ENCODE data around the gene INTS13.
"Not testable (repeated sequence)": the region's sequence is repeated elsewhere in the genome, so short reads cannot be mapped to it uniquely, and the experiment has no call there.

Gene INTS13

DNA sequence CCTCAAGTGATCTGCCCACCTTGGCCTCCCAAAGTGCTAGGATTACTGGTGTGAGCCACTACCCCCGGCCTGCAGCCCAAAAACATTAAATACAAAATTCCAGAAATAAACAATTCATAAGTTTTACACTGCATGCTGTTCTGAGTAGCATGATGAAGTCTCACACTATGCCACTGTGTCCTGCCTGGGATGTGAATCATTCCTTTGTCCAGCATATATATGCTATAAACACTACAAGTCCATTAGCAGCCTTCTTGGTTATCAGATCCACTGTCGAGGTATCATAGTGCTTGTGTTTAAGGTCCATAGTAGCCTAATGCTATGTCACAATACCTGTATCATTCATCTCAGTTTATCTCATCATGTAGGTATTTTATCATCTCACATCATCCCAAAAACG, 15.9 kb downstream of the INTS13 start:
- no peak overlapping the region for H3K9ac ChIP-seq (ENCODE audit: low read length)
- H3K27ac ChIP-seq (ENCODE audit: low read depth, low read length) = no peak overlapping the region
- no peaks in the 10 kb centered on the region for H3K4me1 ChIP-seq (ENCODE audit: control insufficient read depth, insufficient read depth, low read length)
- H3K36me3 ChIP-seq (ENCODE audit: control insufficient read depth, insufficient read depth, low read length) = peaks cover 7% of the 10 kb centered on the region
- H3K4me3 ChIP-seq (ENCODE audit: low read length) = no peak overlapping the region
- no peaks in the 10 kb centered on the region for H3K27me3 ChIP-seq (ENCODE audit: control insufficient read depth, insufficient read depth, low read length)

DNA sequence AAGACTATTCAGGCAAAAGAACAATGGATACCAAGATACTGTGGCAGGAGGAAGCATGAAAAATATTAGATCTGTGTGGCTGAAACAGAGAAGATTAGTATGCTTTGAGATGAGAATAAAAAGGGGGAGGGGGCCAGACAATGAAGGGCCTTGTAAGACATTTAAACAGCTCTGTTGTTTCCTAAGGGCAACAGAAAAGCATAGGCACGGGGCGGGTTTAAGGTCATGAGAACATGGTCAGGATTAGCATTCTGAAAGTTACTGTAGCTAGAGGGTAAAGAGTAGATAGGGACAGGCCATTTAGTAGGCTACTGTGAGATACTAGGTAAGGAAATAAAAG, 18.6 kb downstream of the INTS13 start:
- H3K27ac ChIP-seq (ENCODE audit: low read depth, low read length) = no peak overlapping the region

DNA sequence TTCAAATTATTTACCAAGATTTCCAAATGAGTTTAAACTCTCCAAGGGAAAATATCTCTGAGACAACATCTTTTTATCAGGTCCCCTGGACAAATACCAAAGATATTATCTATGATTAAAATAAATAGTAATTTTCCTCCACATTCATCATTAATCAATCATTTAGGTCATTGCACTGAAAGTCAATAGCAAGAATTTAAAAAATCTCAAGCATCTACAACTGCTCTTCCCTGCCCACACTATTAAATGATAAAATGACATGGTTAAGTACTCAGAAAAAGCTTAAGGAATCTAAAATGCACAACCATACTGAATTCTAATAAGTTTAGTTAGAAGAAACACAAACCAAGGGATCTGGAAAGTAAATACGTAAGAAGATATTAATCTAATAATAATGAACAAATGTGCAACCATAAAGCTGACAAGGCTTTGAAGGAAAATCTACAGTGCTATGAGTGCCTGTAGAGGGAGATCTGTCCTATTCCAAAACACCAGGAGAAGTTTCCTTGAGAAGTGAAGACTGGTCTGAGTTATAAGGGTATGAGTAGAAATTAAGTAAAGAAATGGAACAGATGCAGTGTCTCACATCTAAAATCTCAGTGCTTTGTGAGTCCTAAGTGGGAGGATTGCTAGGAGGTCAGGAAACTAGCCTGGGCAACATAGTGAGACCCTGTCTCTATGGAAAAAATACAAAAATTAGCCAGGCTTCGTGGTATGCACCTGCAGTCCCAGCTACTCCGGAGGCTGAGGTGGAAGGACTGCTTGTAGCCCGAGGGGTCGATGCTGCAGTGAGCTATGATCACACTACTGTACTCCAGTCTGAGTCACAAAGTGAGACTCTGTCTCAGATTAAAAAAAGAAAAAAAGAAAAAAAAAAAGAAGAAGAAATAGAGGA, 19.2 kb downstream of the INTS13 start:
- Histone ChIP-seq H3K36me3 (ENCODE audit: control insufficient read depth, insufficient read depth, low read length) (peaks cover 4% of the 10 kb centered on the region), H3K27me3 (ENCODE audit: control insufficient read depth, insufficient read depth, low read length) (no peaks in the 10 kb centered on the region), H3K9ac (ENCODE audit: low read length) (no peak overlapping the region), H3K4me3 (ENCODE audit: low read length) (no peak overlapping the region), H3K27ac (ENCODE audit: low read depth, low read length) (no peak overlapping the region), H3K4me1 (ENCODE audit: control insufficient read depth, insufficient read depth, low read length) (no peaks in the 10 kb centered on the region)

More for the DNA sequence above, 18.6 kb downstream of the INTS13 start:
- Histone ChIP-seq H3K27me3 (ENCODE audit: control insufficient read depth, insufficient read depth, low read length) (no peaks in the 10 kb centered on the region), H3K36me3 (ENCODE audit: control insufficient read depth, insufficient read depth, low read length) (peaks cover 4% of the 10 kb centered on the region), H3K9ac (ENCODE audit: low read length) (no peak overlapping the region), H3K4me3 (ENCODE audit: low read length) (no peak overlapping the region), H3K4me1 (ENCODE audit: control insufficient read depth, insufficient read depth, low read length) (no peaks in the 10 kb centered on the region)

DNA sequence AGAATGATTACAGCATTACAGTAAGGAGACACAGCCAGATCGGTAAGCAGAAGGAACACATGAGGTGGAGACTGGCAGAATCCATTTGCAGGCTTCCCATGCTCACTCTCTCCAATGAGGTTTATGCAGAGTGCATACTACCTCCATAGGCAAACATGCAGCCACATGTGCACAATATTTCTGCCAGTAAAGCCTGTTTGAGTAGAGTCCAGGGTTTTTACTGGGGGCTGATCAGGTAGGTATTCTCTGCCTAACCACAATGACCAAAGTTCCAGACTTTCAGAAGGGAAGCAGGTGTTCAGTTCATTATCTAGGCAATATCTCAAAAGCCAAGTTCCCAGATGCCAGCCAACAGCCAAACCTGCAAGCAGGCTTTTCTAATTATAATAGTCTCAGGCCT, 31.1 kb downstream of the INTS13 start:
- Histone ChIP-seq H3K36me3 (ENCODE audit: control insufficient read depth, insufficient read depth, low read length) (peaks cover 3% of the 10 kb centered on the region), H3K4me1 (ENCODE audit: control insufficient read depth, insufficient read depth, low read length) (no peaks in the 10 kb centered on the region), H3K27me3 (ENCODE audit: control insufficient read depth, insufficient read depth, low read length) (no peaks in the 10 kb centered on the region), H3K4me3 (ENCODE audit: low read length) (no peak overlapping the region), H3K27ac (ENCODE audit: low read depth, low read length) (no peak overlapping the region), H3K9ac (ENCODE audit: low read length) (no peak overlapping the region)

DNA sequence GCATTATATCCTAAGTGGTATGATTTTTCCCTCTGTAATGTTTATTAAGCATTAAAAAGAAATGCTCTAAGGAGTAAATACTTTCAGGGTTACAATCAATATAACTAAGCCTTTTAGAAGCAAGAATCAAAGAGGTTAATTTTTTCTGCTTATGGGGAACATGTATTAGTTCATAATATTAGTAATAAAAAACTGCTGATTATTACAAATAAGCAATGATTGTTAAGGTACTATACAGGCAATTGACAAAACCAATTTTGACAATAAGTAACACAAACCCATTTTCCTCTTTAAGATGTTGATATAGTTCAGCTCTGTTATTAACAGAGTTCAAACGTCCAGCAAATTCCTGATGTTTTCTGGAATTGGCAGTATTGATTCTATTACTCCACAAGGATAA, 31.8 kb downstream of the INTS13 start:
- Histone ChIP-seq H3K4me3 (ENCODE audit: low read length) (no peak overlapping the region), H3K27me3 (ENCODE audit: control insufficient read depth, insufficient read depth, low read length) (no peaks in the 10 kb centered on the region), H3K4me1 (ENCODE audit: control insufficient read depth, insufficient read depth, low read length) (no peaks in the 10 kb centered on the region), H3K36me3 (ENCODE audit: control insufficient read depth, insufficient read depth, low read length) (peaks cover 3% of the 10 kb centered on the region), H3K27ac (ENCODE audit: low read depth, low read length) (no peak overlapping the region), H3K9ac (ENCODE audit: low read length) (no peak overlapping the region)

DNA sequence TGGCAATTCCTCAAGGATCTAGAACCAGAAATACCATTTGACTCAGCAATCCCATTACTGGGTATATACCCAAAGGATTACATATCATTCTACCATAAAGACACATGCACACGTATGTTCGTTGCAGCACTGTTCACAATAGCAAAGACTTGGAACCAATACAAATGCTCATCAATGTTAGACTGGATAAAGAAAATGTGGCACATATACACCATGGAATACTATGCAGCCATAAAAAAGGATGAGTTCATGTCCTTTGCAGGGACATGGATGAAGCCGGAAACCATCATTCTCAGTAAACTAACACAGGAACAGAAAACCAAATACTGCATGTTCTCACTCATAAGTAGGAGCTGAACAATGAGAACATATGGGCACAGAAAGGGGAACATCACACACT, 34.4 kb downstream of the INTS13 start:
- not testable (repeated sequence) for H3K9ac ChIP-seq (ENCODE audit: low read length); H3K4me3 ChIP-seq (ENCODE audit: low read length); H3K27me3 ChIP-seq (ENCODE audit: control insufficient read depth, insufficient read depth, low read length); H3K27ac ChIP-seq (ENCODE audit: low read depth, low read length); H3K4me1 ChIP-seq (ENCODE audit: control insufficient read depth, insufficient read depth, low read length); H3K36me3 ChIP-seq (ENCODE audit: control insufficient read depth, insufficient read depth, low read length)

DNA sequence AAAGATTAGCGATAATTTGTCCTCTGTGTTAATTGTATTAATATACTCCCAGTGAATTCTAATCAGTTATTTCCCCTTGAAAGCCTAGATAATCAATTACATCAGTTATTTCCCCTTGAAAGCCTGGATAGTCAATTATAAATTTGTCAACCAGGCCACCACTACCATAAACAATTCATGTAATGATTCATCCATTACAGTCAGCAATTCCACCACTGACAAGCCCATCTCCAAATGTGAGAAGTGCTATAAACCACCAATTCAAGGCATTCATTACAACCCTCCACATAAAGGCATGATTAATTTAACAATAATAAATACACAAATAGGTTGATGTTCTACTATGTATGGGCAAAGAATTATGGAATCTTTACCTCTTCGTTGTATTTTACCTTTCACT, 40.9 kb downstream of the INTS13 start:
- H3K4me3 ChIP-seq (ENCODE audit: low read length) = no peak overlapping the region
- no peaks in the 10 kb centered on the region for H3K27me3 ChIP-seq (ENCODE audit: control insufficient read depth, insufficient read depth, low read length)
- no peaks in the 10 kb centered on the region for H3K4me1 ChIP-seq (ENCODE audit: control insufficient read depth, insufficient read depth, low read length)
- H3K27ac ChIP-seq (ENCODE audit: low read depth, low read length) = no peak overlapping the region
- H3K36me3 ChIP-seq (ENCODE audit: control insufficient read depth, insufficient read depth, low read length) = no peaks in the 10 kb centered on the region
- no peak overlapping the region for H3K9ac ChIP-seq (ENCODE audit: low read length)

DNA sequence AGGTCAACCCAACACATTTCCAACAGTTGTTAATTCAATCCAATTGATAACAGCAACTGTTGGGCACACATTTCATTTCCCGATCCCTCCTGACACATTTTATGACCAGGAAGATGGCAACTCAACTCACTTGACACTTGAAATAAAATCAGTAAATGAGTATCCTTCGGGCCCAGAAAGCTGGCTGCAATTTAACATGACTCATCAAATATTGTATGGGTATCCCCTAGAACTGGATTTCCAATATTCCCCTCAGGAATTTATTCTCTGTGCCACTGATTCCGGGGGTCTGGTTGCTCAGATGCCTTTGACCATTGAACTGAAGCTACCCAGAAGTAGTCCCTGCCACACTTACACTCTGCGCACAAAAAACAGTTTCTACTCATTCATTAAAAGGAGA, 42.1 kb downstream of the INTS13 start:
- no peak overlapping the region for H3K4me3 ChIP-seq (ENCODE audit: low read length)
- no peaks in the 10 kb centered on the region for H3K4me1 ChIP-seq (ENCODE audit: control insufficient read depth, insufficient read depth, low read length)
- no peaks in the 10 kb centered on the region for H3K27me3 ChIP-seq (ENCODE audit: control insufficient read depth, insufficient read depth, low read length)
- no peaks in the 10 kb centered on the region for H3K36me3 ChIP-seq (ENCODE audit: control insufficient read depth, insufficient read depth, low read length)
- H3K27ac ChIP-seq (ENCODE audit: low read depth, low read length) = no peak overlapping the region
- H3K9ac ChIP-seq (ENCODE audit: low read length) = no peak overlapping the region

DNA sequence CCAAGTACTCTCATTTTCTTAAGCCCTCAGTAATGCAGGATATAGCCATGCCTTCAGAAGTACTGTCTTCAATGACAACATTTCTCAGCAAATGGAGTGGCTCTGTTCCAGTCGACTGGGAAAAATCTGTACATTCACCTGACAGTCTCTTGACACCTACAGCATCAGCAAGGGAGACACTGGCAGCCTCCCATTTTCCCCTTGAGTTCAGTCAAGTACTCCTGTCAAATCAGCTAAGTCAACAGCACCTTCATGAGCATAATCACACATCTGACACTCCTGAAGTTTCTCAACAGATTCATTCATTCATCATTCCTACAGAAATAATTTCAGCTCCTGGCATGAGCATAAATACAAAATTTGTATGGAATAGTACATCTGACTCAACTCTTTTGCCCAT, 46.1 kb downstream of the INTS13 start:
- H3K9ac ChIP-seq (ENCODE audit: low read length) = no peak overlapping the region
- H3K27me3 ChIP-seq (ENCODE audit: control insufficient read depth, insufficient read depth, low read length) = no peaks in the 10 kb centered on the region
- H3K36me3 ChIP-seq (ENCODE audit: control insufficient read depth, insufficient read depth, low read length) = no peaks in the 10 kb centered on the region
- no peak overlapping the region for H3K4me3 ChIP-seq (ENCODE audit: low read length)
- H3K4me1 ChIP-seq (ENCODE audit: control insufficient read depth, insufficient read depth, low read length) = no peaks in the 10 kb centered on the region
- H3K27ac ChIP-seq (ENCODE audit: low read depth, low read length) = no peak overlapping the region

DNA sequence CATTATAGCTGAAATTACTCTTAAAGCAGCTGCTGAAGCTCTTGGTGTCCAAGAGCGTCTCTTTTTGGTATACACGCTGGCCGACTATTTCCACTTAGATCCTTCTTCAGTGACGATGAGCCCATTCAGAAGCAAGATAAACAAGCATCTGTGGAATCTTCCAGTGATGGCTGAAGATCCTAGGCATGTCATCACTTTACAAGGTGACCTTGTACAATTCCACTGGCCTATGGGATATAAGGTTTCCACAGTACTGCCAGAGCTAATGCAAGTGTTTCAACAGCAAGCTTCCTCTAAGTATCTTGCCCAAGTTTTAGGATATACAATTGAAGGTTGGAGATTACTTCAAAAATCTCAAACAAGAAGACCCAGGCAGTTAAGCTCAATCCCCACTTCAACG, 47.0 kb downstream of the INTS13 start:
- no peaks in the 10 kb centered on the region for H3K4me1 ChIP-seq (ENCODE audit: control insufficient read depth, insufficient read depth, low read length)
- H3K27me3 ChIP-seq (ENCODE audit: control insufficient read depth, insufficient read depth, low read length) = no peaks in the 10 kb centered on the region
- no peaks in the 10 kb centered on the region for H3K36me3 ChIP-seq (ENCODE audit: control insufficient read depth, insufficient read depth, low read length)
- no peak overlapping the region for H3K4me3 ChIP-seq (ENCODE audit: low read length)
- H3K27ac ChIP-seq (ENCODE audit: low read depth, low read length) = no peak overlapping the region
- H3K9ac ChIP-seq (ENCODE audit: low read length) = no peak overlapping the region

- H3K27ac ChIP-seq (ENCODE audit: low read depth, low read length) = no peak overlapping the region
- H3K36me3 ChIP-seq (ENCODE audit: control insufficient read depth, insufficient read depth, low read length) = no peaks in the 10 kb centered on the region
- no peaks in the 10 kb centered on the region for H3K4me1 ChIP-seq (ENCODE audit: control insufficient read depth, insufficient read depth, low read length)
- H3K9ac ChIP-seq (ENCODE audit: low read length) = peak overlapping the region; percentile 62
- H3K4me3 ChIP-seq (ENCODE audit: low read length) = peak overlapping the region; percentile 46
- H3K27me3 ChIP-seq (ENCODE audit: control insufficient read depth, insufficient read depth, low read length) = no peaks in the 10 kb centered on the region
Measured at GRCh38 chr12:26884765-26885576, 52.8 kb downstream of the INTS13 start.

DNA sequence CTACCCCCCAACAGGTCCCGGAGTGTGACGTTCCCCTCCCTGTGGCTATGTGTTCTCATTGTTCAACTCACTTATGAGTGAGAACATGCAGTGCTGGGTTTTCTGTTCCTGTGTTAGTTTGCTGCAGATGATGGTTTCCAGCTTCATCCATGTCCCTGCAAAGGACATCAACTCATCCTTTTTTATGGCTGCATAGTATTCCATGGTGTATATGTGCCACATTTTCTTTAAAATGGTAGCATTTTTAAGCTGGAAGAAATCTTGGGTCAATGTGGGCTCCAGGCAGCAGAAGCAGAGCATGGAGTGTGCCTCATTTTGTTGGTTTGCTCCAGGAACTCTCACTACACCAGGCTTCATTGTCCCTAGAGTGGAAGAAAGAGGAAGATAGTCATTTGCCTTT, 57.2 kb downstream of the INTS13 start:
- no peak overlapping the region for H3K9ac ChIP-seq (ENCODE audit: low read length)
- no peaks in the 10 kb centered on the region for H3K36me3 ChIP-seq (ENCODE audit: control insufficient read depth, insufficient read depth, low read length)
- peaks cover 9% of the 10 kb centered on the region for H3K4me1 ChIP-seq (ENCODE audit: control insufficient read depth, insufficient read depth, low read length)
- no peak overlapping the region for H3K4me3 ChIP-seq (ENCODE audit: low read length)
- H3K27ac ChIP-seq (ENCODE audit: low read depth, low read length) = no peak overlapping the region
- H3K27me3 ChIP-seq (ENCODE audit: control insufficient read depth, insufficient read depth, low read length) = no peaks in the 10 kb centered on the region

Measured in rectal smooth muscle tissue (tissue), 1 donor.